HepG2 (cell line): ENCODE data around the gene SLBP. TPM values are rescaled to one million over a fixed set of nuclear protein-coding genes. Genes with fewer than 3 reads are reported as not detected.

Experiments
- HNF4G ChIP-seq, 2 experiments: sonication (generic) in 1 of 2; formaldehyde crosslinking in 1 of 2; IDR thresholded peaks; 2 replicates each; pipeline versions ENCODE4 v1.4.0 to v1.6.1; 2011 to 2020; ENCODE audit warnings: borderline replicate concordance in 2 of 2, low read depth in 2 of 2, mild to moderate bottlenecking in 2 of 2, low read length in 1 of 2, missing genetic modification reagents in 1 of 2, moderate library complexity in 1 of 2
- MAZ ChIP-seq, 2 experiments: sonication (generic) in 1 of 2; formaldehyde crosslinking in 1 of 2; IDR thresholded peaks; 2 replicates each; pipeline versions ENCODE4 v1.5.0 to v1.6.1; 2012 to 2020; ENCODE audit warnings: low read depth in 2 of 2, mild to moderate bottlenecking in 2 of 2, borderline replicate concordance in 1 of 2, improper control_type of control experiment in 1 of 2, low read length in 1 of 2, missing genetic modification reagents in 1 of 2, moderate library complexity in 1 of 2
- ZNF7 ChIP-seq: IDR thresholded peaks from 2 replicates; pipeline ENCODE4 v1.6.1; 2016; ENCODE audit warnings: missing biosample characterization, missing genetic modification reagents
- ZNF850 ChIP-seq: sonication (generic); formaldehyde crosslinking; conservative IDR thresholded peaks from 2 replicates; pipeline ENCODE4 v1.9.0; 2021; ENCODE audit warnings: mild to moderate bottlenecking, missing genetic modification reagents
- ZSCAN30 ChIP-seq: sonication (generic); formaldehyde crosslinking; IDR thresholded peaks from 2 replicates; pipeline ENCODE4 v1.5.0; 2020; ENCODE audit warnings: mild to moderate bottlenecking, missing genetic modification reagents
- polyA plus RNA-seq, 8 experiments: library from polyadenylated mRNA; depleted of rRNA in 3 of 8; stranded (reverse) in 7 of 8; unstranded in 1 of 8; fragments of >200 nt; fragmentation: Illumina TruSeq in 4 of 8; extraction: Trizol in 4 of 8; gene quantifications; 2 replicates each; pipeline versions ENCODE4 v1.2.1 to v1.2.3, GENCODE V29; 2011 to 2016; ENCODE audit warnings: low read depth in 4 of 8, missing spikeins in 1 of 8, mixed read lengths in 1 of 8; ENCODE audit not compliant: insufficient read depth in 1 of 8
- total RNA-seq, 5 experiments: library from RNA; depleted of rRNA; stranded (reverse); fragments of >200 nt; fragmentation: Illumina TruSeq; extraction: Trizol; gene quantifications; 2 replicates each; pipeline ENCODE4 v1.2.3, GENCODE V29; 2016; ENCODE audit warnings: low read depth in 1 of 5
- TF ChIP-seq, protein P1 (sequence below): sonication (generic); formaldehyde crosslinking; IDR thresholded peaks from 2 replicates; pipeline ENCODE4 v1.9.0; 2021; ENCODE audit warnings: missing genetic modification reagents, borderline replicate concordance
- TF ChIP-seq, protein P2 (sequence below): sonication (generic); formaldehyde crosslinking; conservative IDR thresholded peaks from 2 replicates; pipeline ENCODE4 v1.8.0; 2022; ENCODE audit warnings: low read depth, missing genetic modification reagents
- TF ChIP-seq, protein P3 (sequence below): sonication (generic); formaldehyde crosslinking; conservative IDR thresholded peaks from 2 replicates; pipeline ENCODE4 v1.8.1; 2023; ENCODE audit warnings: missing genetic modification reagents
- TF ChIP-seq, protein P4 (sequence below): IDR thresholded peaks from 2 replicates; pipeline ENCODE4 v1.6.1; 2012; ENCODE audit warnings: low read length, improper control_type of control experiment
- TF ChIP-seq, protein P5 (sequence below): IDR thresholded peaks from 2 replicates; pipeline ENCODE4 v1.6.1; 2016; ENCODE audit warnings: missing compliant biosample characterization, missing genetic modification reagents, borderline replicate concordance
- TF ChIP-seq, protein P6 (sequence below): sonication (generic); formaldehyde crosslinking; IDR thresholded peaks from 2 replicates; pipeline ENCODE4 v1.9.0; 2022; ENCODE audit warnings: missing genetic modification reagents, mild to moderate bottlenecking, borderline replicate concordance

The SLBP gene
- total and polyA plus RNA-seq, 2 of the 13 experiments (the other 11 are each of a cell fraction or from before 2014, with no cell fraction given) = 43.9 to 104 TPM

DNA sequence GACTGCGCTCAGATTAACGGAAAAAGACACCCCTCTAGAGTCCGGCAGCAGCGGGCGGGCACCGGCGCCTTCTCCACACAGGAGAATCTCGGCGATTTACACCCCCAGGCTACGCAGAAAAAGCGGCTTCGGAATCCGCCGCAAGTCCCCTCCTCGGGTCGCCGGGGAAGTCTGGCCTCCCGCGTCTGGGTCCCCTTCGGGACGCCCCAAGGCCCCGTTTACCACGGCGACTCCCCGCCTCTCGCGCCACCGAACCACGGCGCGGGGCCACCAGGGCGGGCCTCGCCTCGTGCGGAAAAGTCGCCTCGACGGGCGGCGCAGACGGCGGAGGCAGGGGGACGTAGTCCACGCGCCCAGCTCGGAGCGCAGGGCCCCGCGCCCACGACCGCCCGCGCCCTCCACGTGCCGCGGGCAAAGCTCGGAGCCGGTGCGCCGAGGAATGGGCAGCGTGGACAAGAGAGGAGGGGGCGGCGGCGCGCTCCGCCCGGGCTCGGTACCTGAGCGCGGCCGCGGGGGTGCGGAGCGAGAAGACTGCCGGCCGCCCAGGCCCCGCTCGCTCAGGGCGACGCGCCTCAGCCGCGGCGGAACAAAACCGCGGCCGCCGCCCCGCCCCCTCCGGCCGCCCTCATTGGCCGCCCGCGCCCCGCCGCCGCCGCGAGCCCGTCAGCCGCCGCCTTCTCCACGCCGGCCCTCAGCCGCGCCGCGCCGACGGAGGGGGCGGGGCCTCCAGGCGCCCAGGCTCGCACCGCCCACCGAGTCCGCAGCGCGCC, 28.2 kb downstream of the SLBP start, which contains the start of gene FAM53A (continued):
- TF ChIP-seq, protein P1, sequence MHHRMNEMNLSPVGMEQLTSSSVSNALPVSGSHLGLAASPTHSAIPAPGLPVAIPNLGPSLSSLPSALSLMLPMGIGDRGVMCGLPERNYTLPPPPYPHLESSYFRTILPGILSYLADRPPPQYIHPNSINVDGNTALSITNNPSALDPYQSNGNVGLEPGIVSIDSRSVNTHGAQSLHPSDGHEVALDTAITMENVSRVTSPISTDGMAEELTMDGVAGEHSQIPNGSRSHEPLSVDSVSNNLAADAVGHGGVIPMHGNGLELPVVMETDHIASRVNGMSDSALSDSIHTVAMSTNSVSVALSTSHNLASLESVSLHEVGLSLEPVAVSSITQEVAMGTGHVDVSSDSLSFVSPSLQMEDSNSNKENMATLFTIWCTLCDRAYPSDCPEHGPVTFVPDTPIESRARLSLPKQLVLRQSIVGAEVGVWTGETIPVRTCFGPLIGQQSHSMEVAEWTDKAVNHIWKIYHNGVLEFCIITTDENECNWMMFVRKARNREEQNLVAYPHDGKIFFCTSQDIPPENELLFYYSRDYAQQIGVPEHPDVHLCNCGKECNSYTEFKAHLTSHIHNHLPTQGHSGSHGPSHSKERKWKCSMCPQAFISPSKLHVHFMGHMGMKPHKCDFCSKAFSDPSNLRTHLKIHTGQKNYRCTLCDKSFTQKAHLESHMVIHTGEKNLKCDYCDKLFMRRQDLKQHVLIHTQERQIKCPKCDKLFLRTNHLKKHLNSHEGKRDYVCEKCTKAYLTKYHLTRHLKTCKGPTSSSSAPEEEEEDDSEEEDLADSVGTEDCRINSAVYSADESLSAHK = no peak
- TF ChIP-seq, protein P2, sequence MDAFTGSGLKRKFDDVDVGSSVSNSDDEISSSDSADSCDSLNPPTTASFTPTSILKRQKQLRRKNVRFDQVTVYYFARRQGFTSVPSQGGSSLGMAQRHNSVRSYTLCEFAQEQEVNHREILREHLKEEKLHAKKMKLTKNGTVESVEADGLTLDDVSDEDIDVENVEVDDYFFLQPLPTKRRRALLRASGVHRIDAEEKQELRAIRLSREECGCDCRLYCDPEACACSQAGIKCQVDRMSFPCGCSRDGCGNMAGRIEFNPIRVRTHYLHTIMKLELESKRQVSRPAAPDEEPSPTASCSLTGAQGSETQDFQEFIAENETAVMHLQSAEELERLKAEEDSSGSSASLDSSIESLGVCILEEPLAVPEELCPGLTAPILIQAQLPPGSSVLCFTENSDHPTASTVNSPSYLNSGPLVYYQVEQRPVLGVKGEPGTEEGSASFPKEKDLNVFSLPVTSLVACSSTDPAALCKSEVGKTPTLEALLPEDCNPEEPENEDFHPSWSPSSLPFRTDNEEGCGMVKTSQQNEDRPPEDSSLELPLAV (CRISPR knock-in tag) = no peak
- TF ChIP-seq, protein P3, sequence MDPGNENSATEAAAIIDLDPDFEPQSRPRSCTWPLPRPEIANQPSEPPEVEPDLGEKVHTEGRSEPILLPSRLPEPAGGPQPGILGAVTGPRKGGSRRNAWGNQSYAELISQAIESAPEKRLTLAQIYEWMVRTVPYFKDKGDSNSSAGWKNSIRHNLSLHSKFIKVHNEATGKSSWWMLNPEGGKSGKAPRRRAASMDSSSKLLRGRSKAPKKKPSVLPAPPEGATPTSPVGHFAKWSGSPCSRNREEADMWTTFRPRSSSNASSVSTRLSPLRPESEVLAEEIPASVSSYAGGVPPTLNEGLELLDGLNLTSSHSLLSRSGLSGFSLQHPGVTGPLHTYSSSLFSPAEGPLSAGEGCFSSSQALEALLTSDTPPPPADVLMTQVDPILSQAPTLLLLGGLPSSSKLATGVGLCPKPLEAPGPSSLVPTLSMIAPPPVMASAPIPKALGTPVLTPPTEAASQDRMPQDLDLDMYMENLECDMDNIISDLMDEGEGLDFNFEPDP (CRISPR knock-in tag) = 0 out of 2 replicates have a peak, but pooled peaks have one; percentile 83
- TF ChIP-seq MAZ (IDR thresholded peaks at IDR 0.05; ENCODE audit: borderline replicate concordance, low read depth, low read length) (no peak), MAZ (CRISPR knock-in tag; IDR thresholded peaks at IDR 0.05; ENCODE audit: low read depth) (peak; percentile 68; the same call in 1 of the 2 replicates), ZSCAN30 (no peak), HNF4G (IDR thresholded peaks at IDR 0.05; ENCODE audit: borderline replicate concordance, low read depth, low read length) (no peak), HNF4G (CRISPR knock-in tag; IDR thresholded peaks at IDR 0.05; ENCODE audit: borderline replicate concordance, low read depth) (no peak), ZNF850 (CRISPR knock-in tag) (no peak), ZNF7 (CRISPR knock-in tag) (no peak)
- TF ChIP-seq, protein P4, sequence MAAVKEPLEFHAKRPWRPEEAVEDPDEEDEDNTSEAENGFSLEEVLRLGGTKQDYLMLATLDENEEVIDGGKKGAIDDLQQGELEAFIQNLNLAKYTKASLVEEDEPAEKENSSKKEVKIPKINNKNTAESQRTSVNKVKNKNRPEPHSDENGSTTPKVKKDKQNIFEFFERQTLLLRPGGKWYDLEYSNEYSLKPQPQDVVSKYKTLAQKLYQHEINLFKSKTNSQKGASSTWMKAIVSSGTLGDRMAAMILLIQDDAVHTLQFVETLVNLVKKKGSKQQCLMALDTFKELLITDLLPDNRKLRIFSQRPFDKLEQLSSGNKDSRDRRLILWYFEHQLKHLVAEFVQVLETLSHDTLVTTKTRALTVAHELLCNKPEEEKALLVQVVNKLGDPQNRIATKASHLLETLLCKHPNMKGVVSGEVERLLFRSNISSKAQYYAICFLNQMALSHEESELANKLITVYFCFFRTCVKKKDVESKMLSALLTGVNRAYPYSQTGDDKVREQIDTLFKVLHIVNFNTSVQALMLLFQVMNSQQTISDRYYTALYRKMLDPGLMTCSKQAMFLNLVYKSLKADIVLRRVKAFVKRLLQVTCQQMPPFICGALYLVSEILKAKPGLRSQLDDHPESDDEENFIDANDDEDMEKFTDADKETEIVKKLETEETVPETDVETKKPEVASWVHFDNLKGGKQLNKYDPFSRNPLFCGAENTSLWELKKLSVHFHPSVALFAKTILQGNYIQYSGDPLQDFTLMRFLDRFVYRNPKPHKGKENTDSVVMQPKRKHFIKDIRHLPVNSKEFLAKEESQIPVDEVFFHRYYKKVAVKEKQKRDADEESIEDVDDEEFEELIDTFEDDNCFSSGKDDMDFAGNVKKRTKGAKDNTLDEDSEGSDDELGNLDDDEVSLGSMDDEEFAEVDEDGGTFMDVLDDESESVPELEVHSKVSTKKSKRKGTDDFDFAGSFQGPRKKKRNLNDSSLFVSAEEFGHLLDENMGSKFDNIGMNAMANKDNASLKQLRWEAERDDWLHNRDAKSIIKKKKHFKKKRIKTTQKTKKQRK = no peak
- TF ChIP-seq, protein P5, sequence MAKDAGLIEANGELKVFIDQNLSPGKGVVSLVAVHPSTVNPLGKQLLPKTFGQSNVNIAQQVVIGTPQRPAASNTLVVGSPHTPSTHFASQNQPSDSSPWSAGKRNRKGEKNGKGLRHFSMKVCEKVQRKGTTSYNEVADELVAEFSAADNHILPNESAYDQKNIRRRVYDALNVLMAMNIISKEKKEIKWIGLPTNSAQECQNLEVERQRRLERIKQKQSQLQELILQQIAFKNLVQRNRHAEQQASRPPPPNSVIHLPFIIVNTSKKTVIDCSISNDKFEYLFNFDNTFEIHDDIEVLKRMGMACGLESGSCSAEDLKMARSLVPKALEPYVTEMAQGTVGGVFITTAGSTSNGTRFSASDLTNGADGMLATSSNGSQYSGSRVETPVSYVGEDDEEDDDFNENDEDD (CRISPR knock-in tag) = peak; percentile 68; the same call in 1 of the 2 replicates
- TF ChIP-seq, protein P6, sequence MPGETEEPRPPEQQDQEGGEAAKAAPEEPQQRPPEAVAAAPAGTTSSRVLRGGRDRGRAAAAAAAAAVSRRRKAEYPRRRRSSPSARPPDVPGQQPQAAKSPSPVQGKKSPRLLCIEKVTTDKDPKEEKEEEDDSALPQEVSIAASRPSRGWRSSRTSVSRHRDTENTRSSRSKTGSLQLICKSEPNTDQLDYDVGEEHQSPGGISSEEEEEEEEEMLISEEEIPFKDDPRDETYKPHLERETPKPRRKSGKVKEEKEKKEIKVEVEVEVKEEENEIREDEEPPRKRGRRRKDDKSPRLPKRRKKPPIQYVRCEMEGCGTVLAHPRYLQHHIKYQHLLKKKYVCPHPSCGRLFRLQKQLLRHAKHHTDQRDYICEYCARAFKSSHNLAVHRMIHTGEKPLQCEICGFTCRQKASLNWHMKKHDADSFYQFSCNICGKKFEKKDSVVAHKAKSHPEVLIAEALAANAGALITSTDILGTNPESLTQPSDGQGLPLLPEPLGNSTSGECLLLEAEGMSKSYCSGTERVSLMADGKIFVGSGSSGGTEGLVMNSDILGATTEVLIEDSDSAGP (CRISPR knock-in tag) = peak; percentile 40; the same call in 1 of the 2 replicates
